ENCODE results near the gene OR4S2. TPM values are rescaled to one million over a fixed set of nuclear protein-coding genes. Genes with fewer than 3 reads are reported as not detected.

Gene OR4S2
- total RNA-seq, 1 experiment from 2014 or later, result not detected

DNA sequence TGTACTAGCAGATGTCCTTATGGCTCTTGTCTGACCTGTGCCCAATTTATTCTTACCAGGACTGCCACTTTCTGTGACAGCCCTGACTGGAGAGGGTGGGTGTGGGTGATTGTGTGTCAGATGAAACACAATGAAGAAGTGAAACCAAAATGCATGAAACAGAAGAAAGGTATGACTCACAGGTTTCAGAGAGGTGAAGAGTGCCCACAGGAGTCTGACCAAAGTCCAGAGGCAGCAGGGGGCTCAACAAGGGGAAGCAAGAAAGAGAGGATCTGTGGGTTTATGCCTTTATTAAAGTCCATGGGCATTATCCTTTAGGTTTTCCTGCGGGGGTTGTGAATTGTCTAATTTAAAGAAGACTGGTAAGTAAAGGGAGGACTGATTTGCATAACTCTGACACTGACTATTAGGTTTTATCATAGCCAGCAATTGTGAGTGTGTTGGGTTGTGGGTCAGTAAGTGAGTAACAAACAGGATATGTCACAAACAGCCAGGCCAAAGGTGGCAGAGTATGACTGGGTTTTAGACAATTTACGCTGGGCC lies 10.0 kb downstream of the OR4S2 start:
- no TSS peak for BruUV-seq (replicated peaks)
- Mint-ChIP-seq H3K27me3 (ENCODE audit: insufficient read depth, unreplicated experiment) (no peaks in the 10 kb centered on the region), H3K4me3 (ENCODE audit: unreplicated experiment) (peak overlapping the region; percentile 30), H3K4me1 (ENCODE audit: low read depth, unreplicated experiment) (peaks cover 8% of the 10 kb centered on the region), H3K36me3 (ENCODE audit: insufficient read depth, unreplicated experiment) (no peaks in the 10 kb centered on the region), H3K27ac (ENCODE audit: unreplicated experiment) (no peak overlapping the region), H3K9me3 (ENCODE audit: unreplicated experiment) (no peaks in the 10 kb centered on the region)
- no peaks in the 10 kb centered on the region for H3K9me3 ChIP-seq
- DNase-seq, result peak in 1 of 2 experiments; percentile 2
- H3K36me3 ChIP-seq (ENCODE audit: control insufficient read depth, insufficient read depth, low read length), result no peaks in the 10 kb centered on the region
- H3K27me3 ChIP-seq (replicated peaks; ENCODE audit: control insufficient read depth, insufficient read depth, low read length), result no peaks in the 10 kb centered on the region
- intact Hi-C loops (cut with micrococcal nuclease; ENCODE audit: unreplicated experiment), result no loop called here
- H3K4me3 ChIP-seq (ENCODE audit: low read depth, low read length), result no peak overlapping the region
- ChIA-PET CTCF (no interaction called here), POLR2A (no interaction called here)
- no peak for TF ChIP-seq CTCF (IDR thresholded peaks at IDR 0.05; ENCODE audit: insufficient read depth in 1 of 2, low read depth in 1 of 2, low read length in 1 of 2, severe bottlenecking in 1 of 2, unreplicated experiment in 1 of 2)
- H3K4me1 ChIP-seq, result no peaks in the 10 kb centered on the region; the same call in 1 of the 2 replicates

DNA sequence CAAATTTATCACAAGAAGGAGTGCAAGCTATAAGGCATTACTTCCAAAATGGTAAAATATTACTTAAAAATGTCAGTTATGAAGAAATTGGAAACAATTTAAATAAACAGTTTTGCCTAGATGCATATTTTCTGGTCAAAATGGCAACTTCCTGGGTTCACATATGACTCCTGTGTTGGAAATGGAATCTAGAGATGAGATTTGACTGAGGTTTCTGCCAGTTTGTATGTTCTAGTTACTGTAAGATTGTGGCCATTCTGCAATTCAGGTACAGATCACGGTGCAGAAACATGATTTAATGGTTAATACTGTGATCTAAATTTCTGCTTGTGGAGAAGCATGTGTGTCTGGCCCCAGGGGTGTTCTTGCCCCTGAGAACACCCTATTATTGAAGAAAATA lies 10.5 kb downstream of the OR4S2 start:
- no peaks in the 10 kb centered on the region for H3K36me3 ChIP-seq (ENCODE audit: control insufficient read depth, insufficient read depth, low read length)
- no peaks in the 10 kb centered on the region for H3K9me3 ChIP-seq
- no peaks in the 10 kb centered on the region for H3K27me3 ChIP-seq (replicated peaks; ENCODE audit: control insufficient read depth, insufficient read depth, low read length)
- no peaks in the 10 kb centered on the region; the same call in 1 of the 2 replicates for H3K4me1 ChIP-seq
- Mint-ChIP-seq H3K9me3 (ENCODE audit: unreplicated experiment) (no peaks in the 10 kb centered on the region), H3K27me3 (ENCODE audit: insufficient read depth, unreplicated experiment) (no peaks in the 10 kb centered on the region), H3K4me3 (ENCODE audit: unreplicated experiment) (no peak overlapping the region), H3K36me3 (ENCODE audit: insufficient read depth, unreplicated experiment) (no peaks in the 10 kb centered on the region), H3K4me1 (ENCODE audit: low read depth, unreplicated experiment) (peaks cover 8% of the 10 kb centered on the region), H3K27ac (ENCODE audit: unreplicated experiment) (no peak overlapping the region)
- DNase-seq, result no peak
- no TSS peak for BruUV-seq (replicated peaks)
- H3K4me3 ChIP-seq (ENCODE audit: low read depth, low read length), result no peak overlapping the region
- CTCF ChIA-PET, result no interaction called here
- intact Hi-C loops (cut with micrococcal nuclease; ENCODE audit: unreplicated experiment), result no loop called here
- TF ChIP-seq CTCF (IDR thresholded peaks at IDR 0.05; ENCODE audit: insufficient read depth in 1 of 2, low read depth in 1 of 2, low read length in 1 of 2, severe bottlenecking in 1 of 2, unreplicated experiment in 1 of 2), result no peak
- POLR2A ChIA-PET, result no interaction called here

GRCh38 chr11:55661901-55662300 lies 13.8 kb downstream of the OR4S2 start, which contains the start of gene OR4C6:
OR4C6 (plus strand) TSS chr11:55662201; CDS start chr11:55665167, 2,966 bp downstream.
- intact Hi-C loops (cut with micrococcal nuclease; ENCODE audit: unreplicated experiment), result no loop called here
- Mint-ChIP-seq H3K4me3 (ENCODE audit: unreplicated experiment) (no peak within 1 kb of the TSS), H3K4me1 (ENCODE audit: low read depth, unreplicated experiment) (peaks cover 8% of the 10 kb centered on the region), H3K9me3 (ENCODE audit: unreplicated experiment) (no peaks in the 10 kb centered on the region), H3K27me3 (ENCODE audit: insufficient read depth, unreplicated experiment) (no peaks in the 10 kb centered on the region), H3K27ac (ENCODE audit: unreplicated experiment) (no peak within 1 kb of the TSS), H3K36me3 (ENCODE audit: insufficient read depth, unreplicated experiment) (no peaks in the 10 kb centered on the region)
- CTCF ChIA-PET, result no interaction called here
- Histone ChIP-seq H3K4me3 (ENCODE audit: low read depth, low read length) (no peak within 1 kb of the TSS), H3K36me3 (ENCODE audit: control insufficient read depth, insufficient read depth, low read length) (no peaks in the 10 kb centered on the region), H3K4me1 (no peaks in the 10 kb centered on the region; the same call in 1 of the 2 replicates), H3K27me3 (replicated peaks; ENCODE audit: control insufficient read depth, insufficient read depth, low read length) (no peaks in the 10 kb centered on the region), H3K9me3 (no peaks in the 10 kb centered on the region)
- no TSS peak for BruUV-seq (replicated peaks)
- DNase-seq, result no peak
- no peak for TF ChIP-seq CTCF (IDR thresholded peaks at IDR 0.05; ENCODE audit: insufficient read depth in 1 of 2, low read depth in 1 of 2, low read length in 1 of 2, severe bottlenecking in 1 of 2, unreplicated experiment in 1 of 2)
- POLR2A ChIA-PET, result no interaction called here
